ENCODE results near the gene ALDH4A1. TPM values are rescaled to one million over a fixed set of nuclear protein-coding genes. Genes with fewer than 3 reads are reported as not detected.

Gene ALDH4A1
- total and polyA plus RNA-seq, 9 of the 15 experiments (the other 6 are each of a cell fraction or from before 2014, with no cell fraction given): 0.27 to 31.4 (median 16.6) TPM

DNA sequence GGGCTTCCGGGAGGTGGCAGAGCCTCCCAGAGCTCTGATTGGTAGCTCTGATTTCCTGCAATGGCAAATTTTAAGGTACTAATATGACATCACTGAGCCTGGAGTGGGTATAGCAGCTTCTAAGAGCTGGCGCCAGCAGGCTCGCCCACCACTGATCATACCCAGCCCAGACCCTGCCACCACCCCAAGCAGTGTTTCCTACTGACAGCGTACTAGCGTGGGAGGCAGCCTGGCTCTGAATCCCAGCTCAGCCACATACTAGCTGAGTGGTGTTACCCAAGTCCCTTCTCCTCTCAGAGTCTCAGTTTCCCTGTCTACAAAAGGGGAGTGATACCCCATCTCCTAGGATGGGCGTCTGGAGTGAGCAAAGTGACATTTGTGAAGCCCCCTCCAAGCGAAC is 13.0 kb upstream of the ALDH4A1 start:
- POLR2A ChIA-PET: interaction anchor here (0.6 to 3.9 kb wide), 4 partner anchors 9 to 237 kb away, joined by 3 to 13 read pairs (median 7); partner anchors contain the start of gene ALDH4A1
- Histone ChIP-seq H3K4me1 (replicated peaks in 1 of 2; ENCODE audit: control insufficient read depth in 2 of 2, insufficient read depth in 2 of 2, low read length in 2 of 2) (peaks cover 0 to 22% of the 10 kb centered on the region in 2 experiments; a peak in 3 of 5 replicates), H3K9me1 (ENCODE audit: control insufficient read depth, insufficient read depth, low read length) (no peaks in the 10 kb centered on the region), H3K36me3 (ENCODE audit: control insufficient read depth, insufficient read depth, low read length) (no peaks in the 10 kb centered on the region), H3K9me3 (replicated peaks; ENCODE audit: control insufficient read depth, insufficient read depth, low read depth, low read length) (no peaks in the 10 kb centered on the region), H4K20me1 (replicated peaks; ENCODE audit: control insufficient read depth, insufficient read depth, low read length) (peaks cover 9% of the 10 kb centered on the region), H3K4me3 (no peak overlapping the region), H3K4me2 (ENCODE audit: insufficient read depth, low read length) (no peak overlapping the region), H3K27ac (ENCODE audit: extremely low read depth, low read depth, low read length) (no peak overlapping the region), H3K9ac (ENCODE audit: insufficient read depth in 1 of 2, low read depth in 2 of 2, low read length in 2 of 2) (no peak overlapping the region), H3K79me2 (ENCODE audit: control insufficient read depth, insufficient read depth, low read length) (peaks cover 8% of the 10 kb centered on the region; the same call in 1 of the 3 replicates), H3K27me3 (ENCODE audit: control insufficient read depth in 2 of 2, insufficient read depth in 2 of 2, low read length in 2 of 2) (peaks cover 39 to 54% of the 10 kb centered on the region in 2 experiments), H2AFZ (ENCODE audit: low read depth, low read length) (no peak overlapping the region)
- ATAC-seq (no peak), FAIRE-seq (no peak), DNase-seq (ENCODE audit: extremely low read depth in 1 of 4, low spot score in 3 of 4) (no peak)
- TF ChIP-seq CHCHD3 (CRISPR knock-in tag; IDR thresholded peaks at IDR 0.05): no peak
- TF ChIP-seq RAD51 (IDR thresholded peaks at IDR 0.05; ENCODE audit: borderline replicate concordance, low read depth): no peak
- no TSS peak for BruUV-seq (replicated peaks)
- in situ Hi-C loops (cut with MboI) (no loop called here), intact Hi-C loops (cut with micrococcal nuclease) (loop anchor here (10.0 kb wide), 1 partner anchor 329 kb away; no protein-coding TSS in a partner anchor)
- WGBS (ENCODE audit: insufficient coverage, low coverage, missing lambda C conversion rate): 13% methylated on average over 7 of the region's 7 CpGs
- CTCF ChIA-PET (ENCODE audit: low intra/inter-chr PET ratio): interaction anchor here (1.3 kb wide), 1 partner anchor 31 kb away, joined by 3 read pairs; no protein-coding TSS in a partner anchor

DNA sequence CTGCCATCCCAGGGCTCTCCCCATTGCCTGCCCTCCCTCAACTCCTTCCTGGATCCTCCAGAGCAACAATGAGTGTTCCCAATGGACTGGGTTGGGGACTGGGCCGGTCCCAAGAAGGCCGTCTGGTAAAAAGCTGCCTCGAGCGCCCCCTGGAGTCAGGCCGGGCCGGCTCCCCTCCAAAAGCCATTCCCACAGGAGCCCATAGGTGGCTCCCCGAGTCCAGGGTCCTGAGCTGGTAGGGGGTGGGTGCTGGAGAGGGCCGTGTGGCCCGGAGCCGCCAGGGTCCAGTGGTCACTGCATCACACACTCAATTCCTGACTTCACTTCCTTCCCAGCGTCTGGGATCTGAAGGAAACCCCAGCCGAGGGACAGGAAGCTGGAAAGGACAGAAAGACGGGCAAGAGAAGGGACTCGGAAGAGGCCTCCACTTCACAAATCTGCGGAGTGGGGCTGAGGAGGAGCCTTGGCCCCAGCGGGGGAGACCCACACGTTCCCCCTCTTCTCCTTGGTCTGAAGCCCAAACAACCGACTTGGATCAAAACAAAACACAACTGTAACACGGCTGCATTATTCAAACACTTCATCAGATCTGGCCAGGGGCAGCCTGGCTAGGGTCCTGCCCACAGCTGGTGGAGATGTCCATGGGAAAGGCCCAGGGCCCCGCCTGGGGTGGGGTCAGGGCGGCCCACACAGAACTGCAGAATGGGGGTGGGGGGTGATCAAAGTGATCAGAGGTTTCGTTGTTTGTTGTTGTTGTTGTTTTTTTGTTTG is 10.9 kb upstream of the ALDH4A1 start:
- no peak for FAIRE-seq
- intact Hi-C loops (cut with micrococcal nuclease): loop anchor here (1.0 to 10.0 kb wide), 2 partner anchors 29 to 332 kb away; no protein-coding TSS in a partner anchor
- WGBS (ENCODE audit: insufficient coverage, low coverage, missing lambda C conversion rate): 30% methylated on average over 22 of the region's 22 CpGs
- no peak for TF ChIP-seq EP300 (IDR thresholded peaks at IDR 0.05; ENCODE audit: low read length)
- peak; percentile 14; the same call in 1 of the 2 replicates for TF ChIP-seq NFIC (IDR thresholded peaks at IDR 0.05)
- TF ChIP-seq, protein P1, sequence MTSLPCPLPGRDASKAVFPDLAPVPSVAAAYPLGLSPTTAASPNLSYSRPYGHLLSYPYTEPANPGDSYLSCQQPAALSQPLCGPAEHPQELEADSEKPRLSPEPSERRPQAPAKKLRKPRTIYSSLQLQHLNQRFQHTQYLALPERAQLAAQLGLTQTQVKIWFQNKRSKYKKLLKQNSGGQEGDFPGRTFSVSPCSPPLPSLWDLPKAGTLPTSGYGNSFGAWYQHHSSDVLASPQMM (CRISPR knock-in tag; IDR thresholded peaks at IDR 0.05): no peak
- TF ChIP-seq, protein P2, sequence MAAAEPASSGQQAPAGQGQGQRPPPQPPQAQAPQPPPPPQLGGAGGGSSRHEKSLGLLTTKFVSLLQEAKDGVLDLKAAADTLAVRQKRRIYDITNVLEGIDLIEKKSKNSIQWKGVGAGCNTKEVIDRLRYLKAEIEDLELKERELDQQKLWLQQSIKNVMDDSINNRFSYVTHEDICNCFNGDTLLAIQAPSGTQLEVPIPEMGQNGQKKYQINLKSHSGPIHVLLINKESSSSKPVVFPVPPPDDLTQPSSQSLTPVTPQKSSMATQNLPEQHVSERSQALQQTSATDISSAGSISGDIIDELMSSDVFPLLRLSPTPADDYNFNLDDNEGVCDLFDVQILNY (CRISPR knock-in tag; IDR thresholded peaks at IDR 0.05): no peak

More for the DNA sequence above, 10.9 kb upstream of the ALDH4A1 start:
- Histone ChIP-seq H3K27ac (ENCODE audit: extremely low read depth, low read depth, low read length) (no peak overlapping the region), H3K36me3 (ENCODE audit: control insufficient read depth, insufficient read depth, low read length) (no peaks in the 10 kb centered on the region), H3K27me3 (ENCODE audit: control insufficient read depth in 2 of 2, insufficient read depth in 2 of 2, low read length in 2 of 2) (peaks cover 19 to 34% of the 10 kb centered on the region in 2 experiments), H3K79me2 (ENCODE audit: control insufficient read depth, insufficient read depth, low read length) (peaks cover 15% of the 10 kb centered on the region; the same call in 2 of the 3 replicates), H3K4me2 (ENCODE audit: insufficient read depth, low read length) (peak overlapping the region; percentile 28; the same call in 1 of the 2 replicates), H4K20me1 (replicated peaks; ENCODE audit: control insufficient read depth, insufficient read depth, low read length) (peaks cover 3% of the 10 kb centered on the region), H3K4me3 (no peak overlapping the region), H3K9me1 (ENCODE audit: control insufficient read depth, insufficient read depth, low read length) (no peaks in the 10 kb centered on the region), H3K9ac (ENCODE audit: insufficient read depth in 1 of 2, low read depth in 2 of 2, low read length in 2 of 2) (peak overlapping the region in 1 of 2 experiments; percentile 1; a peak in 1 of 4 replicates), H3K4me1 (replicated peaks in 1 of 2; ENCODE audit: control insufficient read depth in 2 of 2, insufficient read depth in 2 of 2, low read length in 2 of 2) (peaks cover 14 to 34% of the 10 kb centered on the region in 2 experiments), H3K9me3 (replicated peaks; ENCODE audit: control insufficient read depth, insufficient read depth, low read depth, low read length) (no peaks in the 10 kb centered on the region), H2AFZ (ENCODE audit: low read depth, low read length) (peak overlapping the region; percentile 71)
- CTCF ChIA-PET (ENCODE audit: low intra/inter-chr PET ratio): interaction anchor here (0.6 to 5.7 kb wide), 9 partner anchors 10 to 796 kb away, joined by 3 to 108 read pairs (median 4); partner anchors contain the start of gene ALDH4A1
- POLR2A ChIA-PET: interaction anchor here (0.6 to 3.9 kb wide), 6 partner anchors 9 to 886 kb away, joined by 3 to 13 read pairs (median 4); partner anchors contain the start of gene ALDH4A1
- ATAC-seq (peak; percentile 92), DNase-seq (ENCODE audit: extremely low read depth in 1 of 4, low spot score in 3 of 4) (peak; percentile 89 to 95 (median 94))
- in situ Hi-C loops (cut with MboI): no loop called here
- BruUV-seq (replicated peaks): no TSS peak
